Measurements from ENCODE around the gene CDH4.

CDH4 gene

GRCh38 chr20:61236713-61237112, 15.3 kb upstream of the CDH4 start:
- no peak overlapping the region for H3K27ac Mint-ChIP-seq
- H3K4me1 Mint-ChIP-seq (ENCODE audit: low read depth): no peaks in the 10 kb centered on the region

GRCh38 chr20:61238813-61239212, 13.2 kb upstream of the CDH4 start:
- intact Hi-C loops (cut with micrococcal nuclease): no loop called here
- no peak overlapping the region for H3K27ac Mint-ChIP-seq
- H3K27me3 Mint-ChIP-seq: peaks cover 5% of the 10 kb centered on the region
- H3K36me3 Mint-ChIP-seq (ENCODE audit: low read depth): no peaks in the 10 kb centered on the region
- H3K4me1 Mint-ChIP-seq (ENCODE audit: low read depth): no peaks in the 10 kb centered on the region
- peaks cover 6% of the 10 kb centered on the region for H3K9me3 Mint-ChIP-seq
- H3K4me3 Mint-ChIP-seq: no peak overlapping the region

More at GRCh38 chr20:61236713-61237112, 15.3 kb upstream of the CDH4 start:
- H3K27me3 Mint-ChIP-seq: peaks cover 5% of the 10 kb centered on the region
- no peaks in the 10 kb centered on the region for H3K36me3 Mint-ChIP-seq (ENCODE audit: low read depth)
- peaks cover 6% of the 10 kb centered on the region for H3K9me3 Mint-ChIP-seq
- intact Hi-C loops (cut with micrococcal nuclease): no loop called here
- H3K4me3 Mint-ChIP-seq: no peak overlapping the region

- Mint-ChIP-seq H3K27ac (no peak overlapping the region), H3K27me3 (peaks cover 2% of the 10 kb centered on the region), H3K4me1 (ENCODE audit: low read depth) (no peaks in the 10 kb centered on the region), H3K9me3 (peaks cover 6% of the 10 kb centered on the region), H3K4me3 (no peak overlapping the region), H3K36me3 (ENCODE audit: low read depth) (no peaks in the 10 kb centered on the region)
- intact Hi-C loops (cut with micrococcal nuclease): no loop called here
These were observed 11.2 kb upstream of the CDH4 start for GRCh38 chr20:61240814-61241213.

- H3K27me3 Mint-ChIP-seq: peaks cover 14% of the 10 kb centered on the region
- H3K4me3 Mint-ChIP-seq: no peak overlapping the region
- no peak overlapping the region for H3K27ac Mint-ChIP-seq
- H3K9me3 Mint-ChIP-seq: peaks cover 6% of the 10 kb centered on the region
- intact Hi-C loops (cut with micrococcal nuclease): no loop called here
- H3K36me3 Mint-ChIP-seq (ENCODE audit: low read depth): no peaks in the 10 kb centered on the region
- no peaks in the 10 kb centered on the region for H3K4me1 Mint-ChIP-seq (ENCODE audit: low read depth)
These were observed 7.8 kb upstream of the CDH4 start for GRCh38 chr20:61244213-61244612.

GRCh38 chr20:61246269-61246668, 5.8 kb upstream of the CDH4 start:
- H3K27me3 Mint-ChIP-seq: peaks cover 35% of the 10 kb centered on the region
- no peak overlapping the region for H3K27ac Mint-ChIP-seq
- intact Hi-C loops (cut with micrococcal nuclease): no loop called here
- H3K9me3 Mint-ChIP-seq: no peaks in the 10 kb centered on the region
- H3K36me3 Mint-ChIP-seq (ENCODE audit: low read depth): no peaks in the 10 kb centered on the region
- no peaks in the 10 kb centered on the region for H3K4me1 Mint-ChIP-seq (ENCODE audit: low read depth)
- H3K4me3 Mint-ChIP-seq: no peak overlapping the region

- no peak overlapping the region for H3K27ac Mint-ChIP-seq
- peaks cover 54% of the 10 kb centered on the region for H3K27me3 Mint-ChIP-seq
- no peaks in the 10 kb centered on the region for H3K9me3 Mint-ChIP-seq
- intact Hi-C loops (cut with micrococcal nuclease): no loop called here
- no peak overlapping the region for H3K4me3 Mint-ChIP-seq
- H3K4me1 Mint-ChIP-seq (ENCODE audit: low read depth): no peaks in the 10 kb centered on the region
- no peaks in the 10 kb centered on the region for H3K36me3 Mint-ChIP-seq (ENCODE audit: low read depth)
These were observed 2.4 kb upstream of the CDH4 start for GRCh38 chr20:61249626-61250025.

GRCh38 chr20:61252601-61253263, 671 bp downstream of the CDH4 start:
- H3K36me3 Mint-ChIP-seq (ENCODE audit: low read depth): no peaks in the 10 kb centered on the region
- no peaks in the 10 kb centered on the region for H3K9me3 Mint-ChIP-seq
- H3K4me3 Mint-ChIP-seq: no peak overlapping the region
- intact Hi-C loops (cut with micrococcal nuclease): no loop called here
- no peaks in the 10 kb centered on the region for H3K4me1 Mint-ChIP-seq (ENCODE audit: low read depth)
- peaks cover 74% of the 10 kb centered on the region for H3K27me3 Mint-ChIP-seq
- no peak overlapping the region for H3K27ac Mint-ChIP-seq

GRCh38 chr20:61253264-61253639, 1.2 kb downstream of the CDH4 start:
- Mint-ChIP-seq H3K4me3 (no peak overlapping the region), H3K9me3 (no peaks in the 10 kb centered on the region), H3K27ac (no peak overlapping the region), H3K27me3 (peaks cover 69% of the 10 kb centered on the region), H3K36me3 (ENCODE audit: low read depth) (no peaks in the 10 kb centered on the region), H3K4me1 (ENCODE audit: low read depth) (no peaks in the 10 kb centered on the region)
- intact Hi-C loops (cut with micrococcal nuclease): no loop called here

GRCh38 chr20:61253640-61254511, 1.8 kb downstream of the CDH4 start:
- H3K27ac Mint-ChIP-seq: no peak overlapping the region
- H3K36me3 Mint-ChIP-seq (ENCODE audit: low read depth): no peaks in the 10 kb centered on the region
- H3K4me1 Mint-ChIP-seq (ENCODE audit: low read depth): no peaks in the 10 kb centered on the region
- H3K27me3 Mint-ChIP-seq: peaks cover 66% of the 10 kb centered on the region
- intact Hi-C loops (cut with micrococcal nuclease): no loop called here
- no peaks in the 10 kb centered on the region for H3K9me3 Mint-ChIP-seq
- no peak overlapping the region for H3K4me3 Mint-ChIP-seq

GRCh38 chr20:61254881-61255626, 3.0 kb downstream of the CDH4 start:
- intact Hi-C loops (cut with micrococcal nuclease): no loop called here
- Mint-ChIP-seq H3K4me1 (ENCODE audit: low read depth) (no peaks in the 10 kb centered on the region), H3K9me3 (no peaks in the 10 kb centered on the region), H3K27ac (no peak overlapping the region), H3K27me3 (peaks cover 56% of the 10 kb centered on the region), H3K36me3 (ENCODE audit: low read depth) (no peaks in the 10 kb centered on the region), H3K4me3 (no peak overlapping the region)

GRCh38 chr20:61256365-61256764, 4.3 kb downstream of the CDH4 start:
- Mint-ChIP-seq H3K27me3 (peaks cover 43% of the 10 kb centered on the region), H3K9me3 (no peaks in the 10 kb centered on the region), H3K27ac (no peak overlapping the region), H3K36me3 (ENCODE audit: low read depth) (no peaks in the 10 kb centered on the region), H3K4me3 (no peak overlapping the region), H3K4me1 (ENCODE audit: low read depth) (no peaks in the 10 kb centered on the region)
- intact Hi-C loops (cut with micrococcal nuclease): no loop called here

- no peak overlapping the region for H3K27ac Mint-ChIP-seq
- H3K9me3 Mint-ChIP-seq: no peaks in the 10 kb centered on the region
- no peak overlapping the region for H3K4me3 Mint-ChIP-seq
- H3K36me3 Mint-ChIP-seq (ENCODE audit: low read depth): no peaks in the 10 kb centered on the region
- intact Hi-C loops (cut with micrococcal nuclease): no loop called here
- no peaks in the 10 kb centered on the region for H3K4me1 Mint-ChIP-seq (ENCODE audit: low read depth)
- peaks cover 38% of the 10 kb centered on the region for H3K27me3 Mint-ChIP-seq
These were observed 4.8 kb downstream of the CDH4 start for GRCh38 chr20:61256824-61257223.

- no peak overlapping the region for H3K27ac Mint-ChIP-seq
- no peaks in the 10 kb centered on the region for H3K4me1 Mint-ChIP-seq (ENCODE audit: low read depth)
- no peaks in the 10 kb centered on the region for H3K36me3 Mint-ChIP-seq (ENCODE audit: low read depth)
- H3K4me3 Mint-ChIP-seq: no peak overlapping the region
- peaks cover 37% of the 10 kb centered on the region for H3K27me3 Mint-ChIP-seq
- H3K9me3 Mint-ChIP-seq: no peaks in the 10 kb centered on the region
- intact Hi-C loops (cut with micrococcal nuclease): no loop called here
These were observed 5.5 kb downstream of the CDH4 start for GRCh38 chr20:61257611-61258010.

GRCh38 chr20:61259741-61260140, 7.7 kb downstream of the CDH4 start:
- intact Hi-C loops (cut with micrococcal nuclease): no loop called here
- Mint-ChIP-seq H3K9me3 (no peaks in the 10 kb centered on the region), H3K36me3 (ENCODE audit: low read depth) (no peaks in the 10 kb centered on the region), H3K4me1 (ENCODE audit: low read depth) (no peaks in the 10 kb centered on the region), H3K27ac (no peak overlapping the region), H3K4me3 (no peak overlapping the region), H3K27me3 (peaks cover 27% of the 10 kb centered on the region)

All from dendritic cell treated with granulocyte-macrophage colony-stimulating factor and Interleukin-4, amounts not matched to agents 40 ng/mL and 50 ng/mL, for 4 days (primary cell).